GM19372 (cell line): ENCODE results near the gene GPX4.

ENCODE experiments used
- ATAC-seq: cut with Tn5 transposase; IDR thresholded peaks from one replicate; pipeline ENCODE4 v1.9.1; 2021; ENCODE audit warnings: mild to moderate bottlenecking, low read depth, moderate library complexity; ENCODE audit not compliant: unreplicated experiment

GPX4 gene

DNA sequence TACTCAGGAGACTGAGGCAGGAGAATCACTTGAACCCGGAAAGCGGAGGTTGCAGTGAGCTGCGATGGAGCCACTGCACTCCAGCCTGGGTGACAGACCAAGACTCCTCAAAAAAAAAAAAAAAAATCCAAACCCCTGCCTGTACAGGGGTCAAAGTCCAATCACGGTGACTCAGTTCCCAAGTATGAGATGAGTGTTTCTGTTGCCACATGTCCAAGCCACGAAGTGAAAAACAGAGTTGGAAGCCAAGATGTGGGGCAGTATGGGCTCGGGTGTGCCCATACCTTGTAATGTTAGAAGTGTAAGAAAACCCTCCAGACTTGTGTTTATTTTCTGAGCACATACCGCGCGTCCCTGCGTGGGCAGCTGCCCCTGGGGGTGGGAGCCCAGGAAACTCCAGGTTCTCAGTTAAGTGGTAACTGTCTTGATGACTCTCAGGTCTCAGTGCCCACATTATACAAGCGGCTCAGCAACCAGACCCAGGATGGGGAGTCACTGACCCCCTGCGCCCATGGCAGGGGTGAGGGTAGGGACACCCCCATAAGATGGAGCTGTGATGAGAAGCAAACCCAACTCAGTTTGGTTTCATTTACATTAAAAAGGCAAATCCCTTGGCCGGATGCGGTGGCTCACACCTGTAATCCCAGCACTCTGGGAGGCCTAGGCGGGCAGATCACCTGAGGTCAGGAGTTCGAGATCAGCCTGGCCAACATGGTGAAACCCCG, 1.2 kb upstream of the GPX4 start:
- no peak for ATAC-seq

DNA sequence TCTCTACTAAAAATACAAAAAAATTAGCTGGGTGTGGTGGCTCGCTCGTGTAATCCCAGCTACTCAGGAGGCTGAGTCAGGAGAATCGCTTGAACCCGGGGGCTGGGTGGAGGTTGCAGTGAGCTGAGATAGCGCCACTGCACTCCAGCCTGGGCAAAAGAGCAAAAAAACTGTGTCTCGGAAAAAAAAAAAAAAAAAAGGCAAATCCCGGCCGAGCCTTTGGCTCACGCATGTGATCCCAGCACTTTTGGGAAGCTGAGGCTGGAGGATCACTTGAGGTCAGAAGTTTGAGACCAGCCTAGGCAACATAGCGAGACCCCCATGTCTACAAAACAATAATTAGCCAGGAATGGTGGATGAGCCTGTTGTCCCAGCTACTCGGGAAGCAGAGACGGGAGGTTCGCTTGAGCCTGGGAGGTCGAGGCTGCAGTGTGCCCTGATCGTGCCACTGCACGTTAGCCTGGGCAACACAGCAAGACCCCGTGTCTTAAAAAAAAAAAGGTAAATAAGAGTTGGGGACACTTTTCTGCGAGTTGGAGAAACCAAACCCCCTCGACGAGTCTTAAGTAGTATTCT, 574 bp upstream of the GPX4 start:
- no peak for ATAC-seq

DNA sequence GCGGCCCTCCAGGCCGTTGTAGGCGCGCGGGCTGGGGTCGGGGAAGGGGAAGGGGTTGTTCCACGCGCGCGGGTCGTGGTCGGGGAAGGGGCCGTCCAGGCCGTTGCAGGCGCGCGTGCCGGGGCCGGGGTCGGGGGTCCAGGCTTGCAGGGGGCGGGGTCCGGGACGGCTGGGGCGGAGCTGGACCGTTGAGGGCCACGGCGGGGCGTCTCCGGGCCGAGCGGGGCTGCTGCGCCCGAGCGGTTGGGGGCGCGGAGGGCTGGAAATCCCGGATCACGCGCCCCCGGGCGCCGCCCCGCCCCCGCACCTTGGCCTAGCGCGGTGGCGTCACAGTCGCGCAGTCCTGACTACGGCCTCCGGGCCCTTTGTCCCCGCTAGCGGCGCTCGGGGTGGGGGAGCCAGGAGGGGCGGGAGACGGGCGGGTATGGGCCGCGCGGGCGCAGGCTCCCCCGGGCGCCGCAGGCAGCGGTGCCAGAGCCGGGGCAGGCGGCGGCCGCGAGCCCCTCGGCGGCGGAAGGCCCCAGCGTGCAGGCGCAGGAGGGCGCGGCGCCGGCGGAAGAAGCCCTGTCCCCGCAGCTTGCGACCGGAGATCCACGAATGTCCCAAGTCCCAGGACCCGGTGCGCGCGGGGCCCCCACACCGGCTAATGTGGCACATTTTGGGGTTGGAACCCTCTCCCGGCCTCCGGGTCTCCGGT, 665 bp downstream of the GPX4 start:
- ATAC-seq, result peak; percentile 35

DNA sequence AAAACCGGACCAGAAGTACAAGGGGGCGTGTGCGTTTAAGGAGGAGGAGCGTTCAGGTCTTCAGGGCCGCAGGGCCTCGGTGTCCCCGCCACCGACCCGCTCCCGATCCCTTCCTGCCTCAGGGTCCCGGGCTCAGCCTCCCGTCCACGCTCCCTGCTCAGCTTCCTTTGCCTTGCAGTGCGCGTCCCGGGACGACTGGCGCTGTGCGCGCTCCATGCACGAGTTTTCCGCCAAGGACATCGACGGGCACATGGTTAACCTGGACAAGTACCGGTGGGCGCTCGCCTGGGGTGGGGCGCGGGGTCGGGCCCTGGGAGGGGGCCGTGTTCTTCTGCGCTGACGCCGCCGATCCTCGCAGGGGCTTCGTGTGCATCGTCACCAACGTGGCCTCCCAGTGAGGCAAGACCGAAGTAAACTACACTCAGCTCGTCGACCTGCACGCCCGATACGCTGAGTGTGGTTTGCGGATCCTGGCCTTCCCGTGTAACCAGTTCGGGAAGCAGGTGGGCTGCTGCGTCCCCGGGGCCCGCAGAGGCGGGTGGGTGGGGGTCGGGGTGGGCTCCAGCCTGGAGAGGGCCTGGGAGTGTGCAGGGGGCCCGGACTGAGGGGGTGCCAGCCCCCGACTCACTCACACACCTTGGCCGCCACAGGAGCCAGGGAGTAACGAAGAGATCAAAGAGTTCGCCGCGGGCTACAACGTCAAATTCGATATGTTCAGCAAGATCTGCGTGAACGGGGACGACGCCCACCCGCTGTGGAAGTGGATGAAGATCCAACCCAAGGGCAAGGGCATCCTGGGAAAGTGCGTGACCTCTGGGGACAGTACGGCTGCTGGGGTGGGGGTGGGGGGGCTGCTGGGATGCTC, 1.4 kb downstream of the GPX4 start:
- no peak for ATAC-seq

DNA sequence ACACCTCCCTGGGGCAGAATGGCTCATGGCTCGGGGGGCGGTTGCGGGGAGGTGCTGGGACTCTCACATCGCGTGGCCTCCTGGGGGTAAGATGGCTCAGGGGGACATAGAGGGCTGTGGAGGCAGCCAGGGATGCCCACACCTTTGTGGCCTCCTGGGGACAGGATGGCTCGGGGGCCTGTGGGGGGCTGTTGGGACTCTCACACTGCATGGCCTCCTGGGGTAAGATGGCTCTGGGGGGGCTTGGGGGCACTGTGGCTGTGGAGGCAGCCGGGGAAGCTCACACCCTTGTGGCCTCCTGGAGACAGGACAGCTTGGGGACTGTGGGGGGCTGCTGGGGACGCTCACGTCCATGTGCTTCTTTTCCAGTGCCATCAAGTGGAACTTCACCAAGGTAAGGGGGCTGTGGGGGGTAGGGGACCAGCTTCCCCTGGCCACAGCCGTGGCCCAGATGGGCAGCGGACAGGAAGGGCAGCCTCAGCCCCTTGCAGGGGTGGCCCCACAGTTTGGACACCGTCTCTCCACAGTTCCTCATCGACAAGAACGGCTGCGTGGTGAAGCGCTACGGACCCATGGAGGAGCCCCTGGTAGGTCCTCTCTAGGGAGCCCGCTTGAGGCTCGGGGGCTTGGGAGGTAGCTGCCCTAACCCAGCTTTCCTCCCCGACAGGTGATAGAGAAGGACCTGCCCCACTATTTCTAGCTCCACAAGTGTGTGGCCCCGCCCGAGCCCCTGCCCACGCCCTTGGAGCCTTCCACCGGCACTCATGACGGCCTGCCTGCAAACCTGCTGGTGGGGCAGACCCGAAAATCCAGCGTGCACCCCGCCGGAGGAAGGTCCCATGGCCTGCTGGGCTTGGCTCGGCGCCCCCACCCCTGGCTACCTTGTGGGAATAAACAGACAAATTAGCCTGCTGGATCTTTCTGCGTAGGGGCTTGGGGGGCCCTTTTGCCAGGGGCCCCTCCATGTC, 2.4 kb downstream of the GPX4 start:
- no peak for ATAC-seq

- no peak for ATAC-seq
Observed at GRCh38 chr19:1106841-1107660, 3.3 kb downstream of the GPX4 start.

DNA sequence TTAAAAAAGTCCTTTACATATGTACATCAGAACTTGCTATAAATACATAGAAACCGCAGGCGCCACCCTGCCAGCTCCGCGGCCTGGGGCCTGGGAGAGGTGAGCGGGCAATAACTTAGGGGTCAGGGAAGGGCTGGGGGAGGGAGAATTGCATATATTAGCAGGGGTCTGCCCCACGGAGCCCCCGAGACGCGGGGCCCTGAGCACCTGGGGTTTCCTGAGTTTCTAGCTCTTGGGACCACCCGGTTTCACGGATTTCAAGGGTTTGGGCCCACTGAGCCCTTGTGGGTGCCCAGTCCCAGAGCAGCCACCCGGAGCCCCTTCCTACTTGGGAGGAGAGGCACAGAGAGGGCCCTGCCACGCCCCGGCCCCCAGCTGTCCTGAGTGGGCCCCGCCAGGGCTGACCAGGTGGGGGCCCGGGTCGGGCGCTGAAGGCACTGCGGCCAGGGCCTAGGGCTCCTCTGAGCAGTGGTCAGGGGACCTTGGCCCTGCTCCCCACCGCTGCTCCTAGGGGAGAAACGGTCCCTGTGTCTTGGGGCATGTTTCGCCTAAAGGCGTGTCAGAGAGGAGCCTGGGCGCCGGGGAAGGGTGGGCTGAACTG, 4.0 kb downstream of the GPX4 start:
- ATAC-seq, result no peak

DNA sequence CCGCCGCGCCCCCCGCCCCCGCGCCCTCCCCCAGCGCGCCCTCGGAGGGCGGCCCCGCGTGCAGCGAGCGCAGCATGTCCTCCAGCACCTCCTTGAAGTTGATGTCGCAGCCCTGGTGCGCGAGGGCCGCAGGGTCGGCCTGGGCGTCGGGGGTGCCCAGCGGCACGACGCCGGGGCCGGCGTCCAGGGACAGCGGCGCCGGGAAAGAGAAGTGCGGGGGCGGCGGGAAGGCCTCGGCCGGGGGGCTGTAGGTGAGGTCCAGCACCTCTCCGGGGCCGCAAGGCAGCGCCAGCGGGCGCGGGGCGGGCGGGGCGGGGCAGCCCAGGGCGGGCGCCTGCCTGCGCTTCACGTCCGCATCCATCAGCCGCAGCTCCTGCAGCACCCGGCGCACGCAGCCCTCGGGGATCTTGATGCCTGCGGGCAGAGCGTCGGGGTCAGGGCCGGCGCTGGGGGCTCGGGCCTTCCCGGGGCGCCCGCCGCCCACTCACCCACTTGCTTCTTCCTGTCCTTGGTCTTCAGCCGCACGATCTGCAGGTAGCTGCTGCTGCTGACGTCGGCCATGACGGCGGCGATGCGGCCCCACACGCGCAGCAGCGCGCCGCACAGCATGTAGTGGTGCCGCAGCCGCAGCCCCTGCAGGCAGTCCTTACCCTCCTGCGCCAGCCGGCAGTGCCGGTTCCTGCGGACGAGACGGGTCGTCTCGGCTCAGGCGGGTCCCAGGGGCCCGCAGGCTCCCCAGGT, 4.7 kb downstream of the GPX4 start:
- ATAC-seq, result no peak

GRCh38 chr19:1109032-1109551, 5.3 kb downstream of the GPX4 start:
- ATAC-seq, result no peak

DNA sequence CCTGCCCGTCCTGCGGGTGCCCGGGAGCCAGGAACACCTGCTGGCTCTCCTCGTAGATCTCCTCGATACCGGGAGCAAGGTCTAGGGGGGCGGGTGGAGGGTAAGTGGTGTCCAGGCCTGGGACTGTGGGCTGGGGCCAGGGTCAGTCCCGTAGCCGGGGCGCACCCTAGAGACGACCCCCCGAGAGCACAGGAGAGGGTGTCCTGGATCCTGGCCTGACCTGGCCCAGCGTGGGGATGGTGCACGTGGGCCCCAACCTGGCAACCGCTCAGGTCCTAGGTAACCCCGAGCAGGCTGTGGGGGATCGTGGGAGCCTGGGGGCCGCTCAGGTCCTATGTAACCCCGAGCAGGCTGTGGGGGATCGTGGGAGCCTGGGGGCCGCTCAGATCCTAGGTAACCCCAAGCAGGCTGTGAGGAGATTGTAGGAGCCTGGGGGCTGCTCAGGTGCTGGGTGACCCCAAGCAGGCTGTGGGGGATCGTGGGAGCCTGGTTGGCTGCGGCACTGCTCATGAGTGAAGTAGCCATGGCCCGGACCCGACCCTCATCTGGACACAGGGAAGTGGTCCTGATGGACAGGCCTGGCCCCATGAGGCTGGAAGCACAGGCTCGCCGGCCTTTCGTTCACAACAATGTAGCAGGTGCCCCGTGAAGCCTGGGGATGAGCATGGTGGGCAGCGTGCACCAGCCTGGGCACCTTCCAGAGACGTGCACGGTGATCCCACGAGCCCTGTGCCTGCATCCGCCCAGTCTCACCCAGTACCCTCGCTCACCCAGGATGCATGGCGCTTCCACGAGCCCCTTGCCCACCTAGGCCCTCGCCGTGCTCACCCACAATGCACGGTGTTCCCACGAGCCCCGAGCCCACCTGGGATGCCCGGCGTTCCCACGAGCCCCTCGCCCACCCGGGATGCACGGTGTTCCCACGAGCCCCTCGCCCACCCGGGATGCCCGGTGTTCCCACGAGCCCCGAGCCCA, 6.2 kb downstream of the GPX4 start:
- no peak for ATAC-seq

DNA sequence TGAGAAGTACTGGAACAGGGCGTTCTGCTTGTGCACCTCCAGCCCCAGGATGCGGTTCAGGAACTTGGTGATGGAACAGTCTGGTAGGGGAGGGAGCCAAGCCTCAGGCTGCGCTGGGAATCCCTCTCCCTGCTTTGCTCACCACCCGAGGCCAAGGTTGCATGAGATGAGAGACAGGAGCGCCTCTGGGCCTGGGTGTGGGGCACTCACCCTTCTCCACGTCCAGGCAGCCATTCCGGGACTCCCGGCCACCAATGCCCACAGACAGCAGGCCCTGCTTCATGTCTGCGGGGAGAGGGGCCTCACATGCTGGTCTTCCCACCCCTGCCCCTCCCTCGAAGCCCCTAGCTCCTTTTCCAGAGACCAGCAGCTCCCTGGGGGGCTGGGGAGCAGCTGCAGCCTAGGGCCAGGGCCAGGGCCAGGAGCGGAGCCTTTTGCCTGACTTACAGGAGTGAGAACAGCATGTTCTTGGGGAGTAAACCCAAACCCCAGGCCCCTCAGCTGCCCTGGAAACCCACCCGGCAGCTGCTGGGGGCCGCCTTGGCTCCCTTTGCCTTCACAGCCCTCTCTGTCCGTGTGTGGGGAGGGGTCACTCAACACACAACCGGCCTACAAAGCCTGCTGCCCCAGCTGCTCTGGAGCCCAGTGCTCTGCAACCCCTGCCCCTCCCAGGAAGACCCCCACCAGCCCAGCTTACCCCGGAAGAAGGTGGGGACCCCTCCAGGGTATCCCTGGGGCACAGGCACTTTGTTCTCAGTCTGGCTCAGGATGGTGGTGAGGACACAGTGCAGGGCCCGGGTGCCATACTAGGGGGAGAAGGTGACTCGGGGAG, 7.2 kb downstream of the GPX4 start:
- no peak for ATAC-seq

- no peak for ATAC-seq
Observed at GRCh38 chr19:1111641-1112267, 8.0 kb downstream of the GPX4 start.

DNA sequence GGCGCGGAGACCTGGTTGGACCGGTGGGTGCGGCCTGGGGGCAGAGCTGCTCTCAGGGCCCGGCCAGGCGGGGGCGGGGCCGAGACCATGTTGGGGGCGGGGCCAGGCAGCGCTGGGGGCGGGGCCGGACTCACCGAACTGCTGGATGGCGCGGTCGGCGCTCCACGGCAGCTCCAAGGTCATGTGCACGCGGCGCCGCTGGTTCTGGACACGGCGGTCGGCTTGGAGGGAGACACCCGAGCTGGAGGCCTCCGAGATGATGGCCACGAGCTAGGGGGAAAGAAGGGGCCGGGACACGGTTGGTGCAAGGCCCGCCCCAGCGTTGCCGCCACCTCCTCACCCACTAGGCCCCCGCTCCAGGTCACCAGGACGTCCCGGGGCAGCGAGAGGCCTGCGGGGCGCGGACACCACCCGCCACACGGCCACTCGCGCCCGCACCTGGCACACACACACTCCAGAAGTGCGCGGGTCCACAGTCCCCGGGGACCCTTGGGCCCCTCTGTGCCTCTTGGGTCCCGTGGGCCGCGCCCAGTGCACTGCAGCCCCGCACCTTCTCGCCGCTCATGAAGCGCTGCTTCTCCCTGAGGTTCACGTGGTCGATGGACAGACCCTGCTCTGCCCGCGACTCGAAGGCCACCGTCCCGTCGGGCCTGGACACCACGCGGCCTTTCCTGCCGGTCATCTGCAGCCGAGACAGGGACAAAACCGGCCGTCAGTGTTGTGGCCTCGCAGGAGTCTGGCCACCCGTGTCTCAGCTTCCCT, 8.7 kb downstream of the GPX4 start:
- no peak for ATAC-seq
